ENCODE data around the gene KRT5.
"Not testable (repeated sequence)": the region's sequence is repeated elsewhere in the genome, so short reads cannot be mapped to it uniquely, and the experiment has no call there.

- TF ChIP-seq POLR2A, CTCF, POLR2AphosphoS5 (IDR thresholded peaks at IDR 0.05): not testable (repeated sequence)
Observed at GRCh38 chr12:52500574-52500973, 19.6 kb downstream of the KRT5 start.

Data from prostate gland (tissue), 2 donors.